Measurements from ENCODE around the gene ETS1.

ETS1 gene, protein sequence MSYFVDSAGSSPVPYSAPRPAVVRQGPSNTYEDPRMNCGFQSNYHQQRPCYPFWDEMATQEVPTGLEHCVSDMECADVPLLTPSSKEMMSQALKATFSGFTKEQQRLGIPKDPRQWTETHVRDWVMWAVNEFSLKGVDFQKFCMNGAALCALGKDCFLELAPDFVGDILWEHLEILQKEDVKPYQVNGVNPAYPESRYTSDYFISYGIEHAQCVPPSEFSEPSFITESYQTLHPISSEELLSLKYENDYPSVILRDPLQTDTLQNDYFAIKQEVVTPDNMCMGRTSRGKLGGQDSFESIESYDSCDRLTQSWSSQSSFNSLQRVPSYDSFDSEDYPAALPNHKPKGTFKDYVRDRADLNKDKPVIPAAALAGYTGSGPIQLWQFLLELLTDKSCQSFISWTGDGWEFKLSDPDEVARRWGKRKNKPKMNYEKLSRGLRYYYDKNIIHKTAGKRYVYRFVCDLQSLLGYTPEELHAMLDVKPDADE

GRCh38 chr11:128587415-128587814 lies at the start of gene ETS1:
TSS of gene ETS1 (minus strand) at chr11:128587558. CDS start at chr11:128573130, 14,428 bp downstream.
- Histone ChIP-seq H3K4me1 (ENCODE audit: insufficient read depth, low read length) (no peaks in the 10 kb centered on the region), H3K27me3 (ENCODE audit: control insufficient read depth in 1 of 2, insufficient read depth in 2 of 2, low read length in 2 of 2) (no peaks in the 10 kb centered on the region), H3K36me3 (ENCODE audit: insufficient read depth, low read length) (no peaks in the 10 kb centered on the region), H3K9ac (ENCODE audit: low read length) (no peak within 1 kb of the TSS), H3K9me3 (ENCODE audit: low read length) (no peaks in the 10 kb centered on the region), H3K4me3 (ENCODE audit: low read depth in 1 of 2, low read length in 2 of 2) (no peak within 1 kb of the TSS), H3K27ac (ENCODE audit: low read depth, low read length) (no peak within 1 kb of the TSS)

GRCh38 chr11:128634395-128634794 lies 47.0 kb upstream of the ETS1 start:
- H3K27me3 ChIP-seq (ENCODE audit: control insufficient read depth in 1 of 2, insufficient read depth in 2 of 2, low read length in 2 of 2) = no peaks in the 10 kb centered on the region
- no peak overlapping the region for H3K27ac ChIP-seq (ENCODE audit: low read depth, low read length)
- no peaks in the 10 kb centered on the region for H3K4me1 ChIP-seq (ENCODE audit: insufficient read depth, low read length)
- H3K36me3 ChIP-seq (ENCODE audit: insufficient read depth, low read length) = no peaks in the 10 kb centered on the region
- H3K4me3 ChIP-seq (ENCODE audit: low read depth in 1 of 2, low read length in 2 of 2) = no peak overlapping the region
- H3K9ac ChIP-seq (ENCODE audit: low read length) = no peak overlapping the region
- H3K9me3 ChIP-seq (ENCODE audit: low read length) = no peaks in the 10 kb centered on the region

- no peaks in the 10 kb centered on the region for H3K4me1 ChIP-seq (ENCODE audit: insufficient read depth, low read length)
- no peaks in the 10 kb centered on the region for H3K9me3 ChIP-seq (ENCODE audit: low read length)
- H3K9ac ChIP-seq (ENCODE audit: low read length) = no peak overlapping the region
- no peak overlapping the region for H3K4me3 ChIP-seq (ENCODE audit: low read depth in 1 of 2, low read length in 2 of 2)
- H3K36me3 ChIP-seq (ENCODE audit: insufficient read depth, low read length) = no peaks in the 10 kb centered on the region
- H3K27me3 ChIP-seq (ENCODE audit: control insufficient read depth in 1 of 2, insufficient read depth in 2 of 2, low read length in 2 of 2) = no peaks in the 10 kb centered on the region
- H3K27ac ChIP-seq (ENCODE audit: low read depth, low read length) = no peak overlapping the region
These were observed 46.1 kb upstream of the ETS1 start for GRCh38 chr11:128633384-128633965.

GRCh38 chr11:128632141-128632791 lies 44.9 kb upstream of the ETS1 start:
- H3K4me3 ChIP-seq (ENCODE audit: low read depth in 1 of 2, low read length in 2 of 2) = no peak overlapping the region
- H3K27me3 ChIP-seq (ENCODE audit: control insufficient read depth in 1 of 2, insufficient read depth in 2 of 2, low read length in 2 of 2) = no peaks in the 10 kb centered on the region
- H3K4me1 ChIP-seq (ENCODE audit: insufficient read depth, low read length) = no peaks in the 10 kb centered on the region
- no peak overlapping the region for H3K27ac ChIP-seq (ENCODE audit: low read depth, low read length)
- H3K9ac ChIP-seq (ENCODE audit: low read length) = no peak overlapping the region
- no peaks in the 10 kb centered on the region for H3K36me3 ChIP-seq (ENCODE audit: insufficient read depth, low read length)
- no peaks in the 10 kb centered on the region for H3K9me3 ChIP-seq (ENCODE audit: low read length)

GRCh38 chr11:128630367-128631230 lies 43.2 kb upstream of the ETS1 start:
- Histone ChIP-seq H3K4me1 (ENCODE audit: insufficient read depth, low read length) (no peaks in the 10 kb centered on the region), H3K27me3 (ENCODE audit: control insufficient read depth in 1 of 2, insufficient read depth in 2 of 2, low read length in 2 of 2) (no peaks in the 10 kb centered on the region), H3K9me3 (ENCODE audit: low read length) (no peaks in the 10 kb centered on the region), H3K4me3 (ENCODE audit: low read depth in 1 of 2, low read length in 2 of 2) (no peak overlapping the region), H3K9ac (ENCODE audit: low read length) (no peak overlapping the region), H3K27ac (ENCODE audit: low read depth, low read length) (no peak overlapping the region), H3K36me3 (ENCODE audit: insufficient read depth, low read length) (no peaks in the 10 kb centered on the region)

GRCh38 chr11:128629516-128630106 lies 42.3 kb upstream of the ETS1 start:
- Histone ChIP-seq H3K4me1 (ENCODE audit: insufficient read depth, low read length) (no peaks in the 10 kb centered on the region), H3K27me3 (ENCODE audit: control insufficient read depth in 1 of 2, insufficient read depth in 2 of 2, low read length in 2 of 2) (no peaks in the 10 kb centered on the region), H3K9me3 (ENCODE audit: low read length) (no peaks in the 10 kb centered on the region), H3K36me3 (ENCODE audit: insufficient read depth, low read length) (no peaks in the 10 kb centered on the region), H3K4me3 (ENCODE audit: low read depth in 1 of 2, low read length in 2 of 2) (no peak overlapping the region), H3K9ac (ENCODE audit: low read length) (no peak overlapping the region), H3K27ac (ENCODE audit: low read depth, low read length) (no peak overlapping the region)

DNA sequence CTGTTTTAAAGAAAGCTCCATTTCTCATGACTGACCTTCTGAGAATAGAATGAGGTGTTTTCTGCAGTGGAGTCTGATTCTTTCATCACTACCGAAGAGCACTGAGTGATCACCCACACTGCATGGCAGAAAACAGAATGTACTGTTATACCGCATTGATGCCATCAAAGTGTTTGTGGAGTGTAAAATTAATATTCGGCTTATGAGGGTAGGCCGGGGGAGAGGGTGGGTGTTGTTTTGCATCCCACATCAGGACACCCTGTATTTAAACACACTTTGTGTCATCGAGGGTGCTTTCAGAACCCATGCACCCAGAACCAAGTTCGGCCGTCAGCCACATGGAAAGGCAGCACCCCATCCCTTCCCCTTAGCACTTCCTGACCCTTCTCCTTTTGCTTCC lies 41.3 kb upstream of the ETS1 start:
- no peak overlapping the region for H3K4me3 ChIP-seq (ENCODE audit: low read depth in 1 of 2, low read length in 2 of 2)
- H3K27ac ChIP-seq (ENCODE audit: low read depth, low read length) = no peak overlapping the region
- H3K9me3 ChIP-seq (ENCODE audit: low read length) = no peaks in the 10 kb centered on the region
- no peak overlapping the region for H3K9ac ChIP-seq (ENCODE audit: low read length)
- no peaks in the 10 kb centered on the region for H3K4me1 ChIP-seq (ENCODE audit: insufficient read depth, low read length)
- H3K36me3 ChIP-seq (ENCODE audit: insufficient read depth, low read length) = no peaks in the 10 kb centered on the region
- no peaks in the 10 kb centered on the region for H3K27me3 ChIP-seq (ENCODE audit: control insufficient read depth in 1 of 2, insufficient read depth in 2 of 2, low read length in 2 of 2)

DNA sequence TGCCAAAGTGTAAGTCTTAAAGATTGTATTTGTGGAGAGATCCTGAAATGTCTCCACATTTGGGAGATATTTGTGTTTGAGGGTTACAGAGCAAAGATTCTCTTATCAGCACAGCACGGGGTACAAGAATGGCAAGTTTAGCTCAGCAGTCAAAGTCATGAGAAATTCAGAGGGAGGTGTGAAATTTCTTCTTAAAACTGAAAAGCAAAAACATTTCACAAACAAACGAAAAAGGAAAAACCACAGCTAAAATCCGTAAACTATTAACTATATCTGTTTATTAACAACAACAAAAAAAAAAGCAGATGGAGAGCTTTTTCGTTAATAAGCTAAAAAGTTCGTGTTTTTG lies 40.9 kb upstream of the ETS1 start:
- Histone ChIP-seq H3K9me3 (ENCODE audit: low read length) (no peaks in the 10 kb centered on the region), H3K27ac (ENCODE audit: low read depth, low read length) (no peak overlapping the region), H3K4me1 (ENCODE audit: insufficient read depth, low read length) (no peaks in the 10 kb centered on the region), H3K27me3 (ENCODE audit: control insufficient read depth in 1 of 2, insufficient read depth in 2 of 2, low read length in 2 of 2) (no peaks in the 10 kb centered on the region), H3K36me3 (ENCODE audit: insufficient read depth, low read length) (no peaks in the 10 kb centered on the region), H3K4me3 (ENCODE audit: low read depth in 1 of 2, low read length in 2 of 2) (no peak overlapping the region), H3K9ac (ENCODE audit: low read length) (no peak overlapping the region)

GRCh38 chr11:128627666-128628324 lies 40.4 kb upstream of the ETS1 start:
- Histone ChIP-seq H3K4me3 (ENCODE audit: low read depth in 1 of 2, low read length in 2 of 2) (no peak overlapping the region), H3K9me3 (ENCODE audit: low read length) (no peaks in the 10 kb centered on the region), H3K27ac (ENCODE audit: low read depth, low read length) (no peak overlapping the region)

DNA sequence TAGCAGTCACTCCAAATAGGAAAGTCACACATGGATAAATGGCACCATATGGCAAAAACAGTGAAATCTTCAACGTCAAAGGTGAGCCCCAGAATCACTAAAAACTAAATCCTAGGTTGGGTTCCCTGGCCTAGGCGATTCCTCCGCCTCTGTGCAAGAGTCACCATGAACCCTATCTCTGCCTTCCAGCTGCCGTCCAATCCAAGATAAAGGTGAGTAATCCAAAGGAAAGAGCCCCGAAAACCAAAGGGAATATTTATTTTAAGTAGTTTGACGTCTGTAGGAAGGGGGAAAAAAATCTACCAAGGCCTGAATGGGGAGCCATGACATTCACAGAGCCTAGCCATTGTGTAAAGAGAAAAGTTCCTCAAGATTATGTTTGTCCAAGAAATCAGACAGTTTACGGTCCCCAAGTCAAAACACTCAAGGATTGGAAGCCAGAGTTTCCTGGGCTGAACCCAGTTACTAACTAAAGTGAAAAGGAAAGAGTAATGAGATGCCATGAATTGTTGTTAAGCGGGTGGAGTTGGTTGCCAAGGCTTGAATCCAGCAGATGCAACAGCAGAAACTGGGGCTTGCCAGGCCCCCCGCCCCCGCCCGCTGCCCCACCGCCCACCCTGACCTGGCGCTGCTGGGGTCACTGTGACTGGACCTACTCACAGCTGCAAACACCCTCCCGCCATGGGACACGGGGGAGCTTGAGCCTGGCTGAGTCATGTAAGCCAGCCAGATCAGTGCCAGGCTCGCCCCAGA lies 39.7 kb upstream of the ETS1 start:
- no peak overlapping the region for H3K9ac ChIP-seq (ENCODE audit: low read length)
- H3K27me3 ChIP-seq (ENCODE audit: control insufficient read depth in 1 of 2, insufficient read depth in 2 of 2, low read length in 2 of 2) = no peaks in the 10 kb centered on the region
- H3K4me3 ChIP-seq (ENCODE audit: low read depth in 1 of 2, low read length in 2 of 2) = no peak overlapping the region
- no peak overlapping the region for H3K27ac ChIP-seq (ENCODE audit: low read depth, low read length)
- H3K36me3 ChIP-seq (ENCODE audit: insufficient read depth, low read length) = no peaks in the 10 kb centered on the region
- no peaks in the 10 kb centered on the region for H3K9me3 ChIP-seq (ENCODE audit: low read length)
- no peaks in the 10 kb centered on the region for H3K4me1 ChIP-seq (ENCODE audit: insufficient read depth, low read length)

More at GRCh38 chr11:128627666-128628324, 40.4 kb upstream of the ETS1 start:
- H3K27me3 ChIP-seq (ENCODE audit: control insufficient read depth in 1 of 2, insufficient read depth in 2 of 2, low read length in 2 of 2) = no peaks in the 10 kb centered on the region
- no peaks in the 10 kb centered on the region for H3K36me3 ChIP-seq (ENCODE audit: insufficient read depth, low read length)
- no peaks in the 10 kb centered on the region for H3K4me1 ChIP-seq (ENCODE audit: insufficient read depth, low read length)
- H3K9ac ChIP-seq (ENCODE audit: low read length) = no peak overlapping the region
